Right atrium auricular region (tissue), 2 donors: ENCODE measurements around the gene RAB3C. TPM values are rescaled to one million over a fixed set of nuclear protein-coding genes. Genes with fewer than 3 reads are reported as not detected.

Experiments used
- DNase-seq: peaks from one replicate; pipeline ENCODE4 v3.0.0-alpha.2; 2019; ENCODE audit warnings: low spot score
- H3K27ac ChIP-seq, 2 donors: fragments of 200-600 bp; sonication (generic); 1 replicate in 1 of 2; 2 replicates in 1 of 2; pipeline ENCODE4 v1.5.1; 2016 to 2019
- H3K27me3 ChIP-seq, 2 donors: fragments of 200-600 bp; sonication (generic); one replicate each; pipeline versions ENCODE4 v1.5.1 to v1.6.0; 2017 to 2019
- H3K36me3 ChIP-seq: fragments of 200-600 bp; sonication (generic); one replicate; pipeline ENCODE4 v1.5.1; 2016
- H3K4me1 ChIP-seq, 2 donors: fragments of 200-600 bp; sonication (generic); one replicate each; pipeline versions ENCODE4 v1.5.1 to v1.6.0; 2017 to 2019
- H3K4me3 ChIP-seq, 2 donors: fragments of 200-600 bp; sonication (generic); 1 replicate in 1 of 2; 2 replicates in 1 of 2; pipeline ENCODE4 v1.5.1; 2017 to 2019; ENCODE audit warnings: mild to moderate bottlenecking in 1 of 2, moderate library complexity in 1 of 2
- H3K9me3 ChIP-seq, 2 donors: fragments of 200-600 bp; sonication (generic); one replicate each; pipeline ENCODE4 v1.5.1; 2019
- total RNA-seq, 2 donors: library from RNA; depleted of rRNA; stranded (reverse); fragments of >200 nt; gene quantifications; one replicate each; pipeline ENCODE4 v1.1.0, GENCODE V29; 2016
- TF ChIP-seq, protein P1 (sequence below), 2 donors: fragments of 200-600 bp; sonication (generic); IDR thresholded peaks; one replicate each; pipeline ENCODE4 v1.5.1; 2019; ENCODE audit warnings: antibody characterized with exemption in 2 of 2

RAB3C gene
- total RNA-seq, 2 donors from 2014 or later = 0.07 to 0.16 TPM

DNA sequence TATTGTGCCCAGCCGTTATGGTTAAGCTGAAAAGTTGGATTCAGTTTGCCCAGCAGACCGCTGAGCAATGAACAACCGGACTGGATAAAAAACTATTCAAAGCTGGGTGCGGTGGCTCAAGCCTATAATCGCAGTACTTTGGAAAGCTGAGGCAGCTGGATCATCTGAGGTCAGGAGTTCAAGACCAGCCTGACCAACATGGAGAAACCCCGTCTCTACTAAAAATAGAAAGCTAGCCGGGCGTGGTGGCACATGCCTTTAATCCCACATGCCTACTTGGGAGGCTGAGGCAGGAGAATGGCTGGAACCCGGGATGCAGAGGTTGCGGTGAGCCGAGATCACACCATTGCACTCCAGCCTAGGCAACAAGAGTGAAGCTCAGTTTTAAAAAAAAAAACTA lies 318.4 kb downstream of the RAB3C start:
- Histone ChIP-seq H3K9me3 (peaks cover 0 to 3% of the 10 kb centered on the region in 2 donors), H3K36me3 (no peaks in the 10 kb centered on the region), H3K27me3 (no peaks in the 10 kb centered on the region), H3K27ac (no peak overlapping the region), H3K4me3 (no peak overlapping the region), H3K4me1 (no peaks in the 10 kb centered on the region)
- TF ChIP-seq, protein P1, sequence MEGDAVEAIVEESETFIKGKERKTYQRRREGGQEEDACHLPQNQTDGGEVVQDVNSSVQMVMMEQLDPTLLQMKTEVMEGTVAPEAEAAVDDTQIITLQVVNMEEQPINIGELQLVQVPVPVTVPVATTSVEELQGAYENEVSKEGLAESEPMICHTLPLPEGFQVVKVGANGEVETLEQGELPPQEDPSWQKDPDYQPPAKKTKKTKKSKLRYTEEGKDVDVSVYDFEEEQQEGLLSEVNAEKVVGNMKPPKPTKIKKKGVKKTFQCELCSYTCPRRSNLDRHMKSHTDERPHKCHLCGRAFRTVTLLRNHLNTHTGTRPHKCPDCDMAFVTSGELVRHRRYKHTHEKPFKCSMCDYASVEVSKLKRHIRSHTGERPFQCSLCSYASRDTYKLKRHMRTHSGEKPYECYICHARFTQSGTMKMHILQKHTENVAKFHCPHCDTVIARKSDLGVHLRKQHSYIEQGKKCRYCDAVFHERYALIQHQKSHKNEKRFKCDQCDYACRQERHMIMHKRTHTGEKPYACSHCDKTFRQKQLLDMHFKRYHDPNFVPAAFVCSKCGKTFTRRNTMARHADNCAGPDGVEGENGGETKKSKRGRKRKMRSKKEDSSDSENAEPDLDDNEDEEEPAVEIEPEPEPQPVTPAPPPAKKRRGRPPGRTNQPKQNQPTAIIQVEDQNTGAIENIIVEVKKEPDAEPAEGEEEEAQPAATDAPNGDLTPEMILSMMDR (IDR thresholded peaks at IDR 0.05) = no peak
- DNase-seq = no peak

DNA sequence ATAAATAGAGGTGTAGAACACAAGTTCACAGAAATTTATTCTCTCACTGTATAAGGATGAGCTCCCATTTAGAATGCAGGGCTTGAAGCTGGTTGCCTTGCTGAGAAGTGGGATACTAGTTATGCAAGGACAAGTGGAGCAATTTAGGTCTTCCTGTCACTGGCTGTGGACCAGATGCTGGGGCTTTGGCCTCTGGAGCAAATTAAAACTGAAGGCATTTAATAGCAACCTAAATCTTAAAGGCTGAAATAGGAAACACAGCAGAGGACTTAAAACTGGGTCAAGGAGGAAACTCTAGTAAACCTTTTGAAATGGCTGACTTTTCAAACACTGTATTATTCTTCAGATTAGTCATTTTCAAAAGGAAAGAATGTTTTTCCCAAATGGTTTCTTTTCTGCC lies 319.4 kb downstream of the RAB3C start:
- Histone ChIP-seq H3K4me1 (no peaks in the 10 kb centered on the region), H3K9me3 (peaks cover 0 to 6% of the 10 kb centered on the region in 2 donors), H3K4me3 (no peak overlapping the region), H3K27me3 (no peaks in the 10 kb centered on the region), H3K36me3 (no peaks in the 10 kb centered on the region), H3K27ac (no peak overlapping the region)
- no peak for DNase-seq
- TF ChIP-seq, protein P1 (IDR thresholded peaks at IDR 0.05) = no peak

DNA sequence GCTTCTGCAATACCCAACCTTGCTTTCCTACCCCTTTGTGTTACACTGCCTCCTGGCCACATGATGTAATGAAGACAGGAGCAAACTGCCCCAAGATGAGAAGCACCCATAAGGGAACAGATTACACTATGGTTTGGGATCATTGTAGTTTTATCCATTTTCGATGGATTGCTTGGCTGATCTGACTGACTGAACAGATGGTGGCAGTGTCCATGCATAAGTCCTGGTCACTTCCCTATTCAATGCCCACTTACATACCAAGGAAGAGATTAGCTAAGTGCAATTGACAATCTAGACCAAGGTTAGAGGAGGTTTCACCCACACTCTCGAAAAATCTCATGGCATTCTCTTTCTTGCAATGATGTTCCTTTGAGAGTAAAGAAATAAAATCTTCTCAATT lies 319.9 kb downstream of the RAB3C start:
- Histone ChIP-seq H3K4me1 (no peaks in the 10 kb centered on the region), H3K4me3 (no peak overlapping the region), H3K27ac (no peak overlapping the region), H3K27me3 (no peaks in the 10 kb centered on the region), H3K9me3 (peaks cover 0 to 6% of the 10 kb centered on the region in 2 donors), H3K36me3 (no peaks in the 10 kb centered on the region)
- TF ChIP-seq, protein P1 (IDR thresholded peaks at IDR 0.05) = peak in 1 of 2 donors; percentile 35
- no peak for DNase-seq

DNA sequence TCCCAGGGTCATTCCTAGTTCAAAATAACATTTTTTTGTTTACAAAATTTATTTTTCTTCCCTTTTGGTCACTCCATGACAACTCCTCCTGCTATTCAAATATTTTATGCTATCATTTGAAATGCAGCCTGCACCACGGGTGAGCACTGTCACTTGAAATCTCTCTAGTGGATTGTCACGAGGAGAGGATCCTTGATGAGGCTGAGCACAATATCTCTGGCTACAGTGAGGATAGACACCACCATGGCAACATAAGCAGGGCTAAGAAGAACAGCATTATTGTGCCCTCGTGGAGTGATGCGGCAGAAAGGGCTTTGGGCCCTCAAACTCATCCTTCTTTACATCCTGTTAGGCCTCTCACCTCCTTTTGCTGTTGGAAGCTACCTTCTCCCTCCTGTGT lies 321.9 kb downstream of the RAB3C start:
- Histone ChIP-seq H3K27me3 (no peaks in the 10 kb centered on the region), H3K4me3 (no peak overlapping the region), H3K9me3 (peaks cover 0 to 6% of the 10 kb centered on the region in 2 donors), H3K27ac (no peak overlapping the region), H3K36me3 (no peaks in the 10 kb centered on the region), H3K4me1 (no peaks in the 10 kb centered on the region)
- no peak for DNase-seq
- TF ChIP-seq, protein P1 (IDR thresholded peaks at IDR 0.05) = no peak

DNA sequence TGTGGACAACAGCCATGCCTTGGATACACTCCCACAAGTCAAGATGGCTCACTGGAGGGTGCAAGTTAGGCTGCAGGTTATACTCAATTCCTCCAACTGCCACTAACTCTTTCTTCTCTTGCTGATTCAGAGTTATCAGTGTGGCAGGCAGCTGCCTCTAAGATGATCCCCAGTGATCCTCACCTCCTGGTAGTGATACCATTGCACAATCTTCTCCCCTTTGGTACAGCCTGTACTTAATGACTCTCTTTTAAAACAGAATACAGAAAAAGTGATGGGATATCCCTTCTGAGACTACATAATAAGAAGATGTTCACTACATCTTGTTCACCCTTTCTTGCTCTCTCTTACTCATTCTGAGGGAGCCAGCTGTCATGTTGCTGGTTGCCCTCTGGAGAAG lies 323.1 kb downstream of the RAB3C start:
- Histone ChIP-seq H3K27me3 (no peaks in the 10 kb centered on the region), H3K27ac (no peak overlapping the region), H3K4me1 (no peaks in the 10 kb centered on the region), H3K4me3 (no peak overlapping the region), H3K9me3 (peaks cover 0 to 6% of the 10 kb centered on the region in 2 donors), H3K36me3 (no peaks in the 10 kb centered on the region)
- no peak for DNase-seq
- TF ChIP-seq, protein P1 (IDR thresholded peaks at IDR 0.05) = no peak

Other genes with a start within 250 kb of the RAB3C start
- gene PLK2, start 123.0 kb upstream of the RAB3C start, total RNA-seq = 100 to 1,000 TPM in 1 of 2 donors, 10 to 100 TPM in 1; 63.3 to 138 TPM
- gene GAPT, start 91.6 kb upstream of the RAB3C start, total RNA-seq = under 1 TPM in 1 of 2 donors, not detected in 1; 0.20 TPM